ENCODE measurements around the gene TMEM256. TPM values are rescaled to one million over a fixed set of nuclear protein-coding genes. Genes with fewer than 3 reads are reported as not detected.

Gene TMEM256
- total RNA-seq, 2 experiments from 2014 or later: 55.8 to 60.6 TPM

DNA sequence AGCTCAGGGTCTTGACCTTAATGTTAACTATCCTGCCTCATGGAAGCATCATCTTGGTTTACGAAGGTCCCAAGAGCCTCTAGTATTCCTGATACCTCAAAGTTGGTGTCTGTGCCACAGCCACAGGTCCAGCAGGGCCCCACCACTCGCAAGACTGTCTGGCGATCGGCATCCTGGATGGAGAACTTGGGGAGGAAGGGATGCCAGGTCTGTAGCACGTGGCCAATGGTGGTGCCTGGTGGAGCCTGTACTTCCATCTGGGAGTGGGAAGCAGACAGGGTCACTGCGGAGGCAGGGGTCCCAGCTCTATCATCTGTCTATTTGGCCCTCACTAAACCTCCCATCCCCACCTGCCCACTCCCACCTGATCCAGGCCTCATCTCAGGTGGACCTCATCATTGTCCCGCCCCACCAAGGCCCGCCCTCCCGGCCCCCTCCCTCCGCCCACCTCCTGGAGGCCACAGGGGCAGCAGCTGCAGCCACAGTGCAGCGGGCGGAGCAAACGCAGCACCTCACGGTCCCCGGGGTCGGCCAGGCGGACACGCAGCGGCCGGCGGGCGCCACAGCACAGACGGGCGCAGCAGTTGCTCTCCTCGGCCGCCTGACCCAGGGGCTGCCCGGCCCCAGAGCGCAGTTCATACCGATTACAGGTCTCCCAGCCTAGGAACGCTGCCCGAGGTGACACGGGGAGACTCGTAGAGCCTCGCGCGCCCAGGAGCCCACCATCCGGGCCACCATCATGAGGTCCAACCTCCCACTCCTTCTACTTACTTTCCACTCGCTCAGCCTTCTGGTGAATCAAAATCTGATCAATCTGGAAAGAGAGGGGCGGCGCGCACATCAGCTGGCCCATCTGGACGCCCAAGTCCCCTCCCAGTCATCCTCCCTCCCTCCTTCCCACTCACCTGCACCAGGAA lies 10.9 kb downstream of the TMEM256 start:
- H3K27ac Mint-ChIP-seq: peak overlapping the region; percentile 63
- intact Hi-C loops (cut with micrococcal nuclease): no loop called here
- no peak for ATAC-seq
- peaks cover 32% of the 10 kb centered on the region for H3K36me3 Mint-ChIP-seq (ENCODE audit: low read depth)
- TF ChIP-seq, protein P1, sequence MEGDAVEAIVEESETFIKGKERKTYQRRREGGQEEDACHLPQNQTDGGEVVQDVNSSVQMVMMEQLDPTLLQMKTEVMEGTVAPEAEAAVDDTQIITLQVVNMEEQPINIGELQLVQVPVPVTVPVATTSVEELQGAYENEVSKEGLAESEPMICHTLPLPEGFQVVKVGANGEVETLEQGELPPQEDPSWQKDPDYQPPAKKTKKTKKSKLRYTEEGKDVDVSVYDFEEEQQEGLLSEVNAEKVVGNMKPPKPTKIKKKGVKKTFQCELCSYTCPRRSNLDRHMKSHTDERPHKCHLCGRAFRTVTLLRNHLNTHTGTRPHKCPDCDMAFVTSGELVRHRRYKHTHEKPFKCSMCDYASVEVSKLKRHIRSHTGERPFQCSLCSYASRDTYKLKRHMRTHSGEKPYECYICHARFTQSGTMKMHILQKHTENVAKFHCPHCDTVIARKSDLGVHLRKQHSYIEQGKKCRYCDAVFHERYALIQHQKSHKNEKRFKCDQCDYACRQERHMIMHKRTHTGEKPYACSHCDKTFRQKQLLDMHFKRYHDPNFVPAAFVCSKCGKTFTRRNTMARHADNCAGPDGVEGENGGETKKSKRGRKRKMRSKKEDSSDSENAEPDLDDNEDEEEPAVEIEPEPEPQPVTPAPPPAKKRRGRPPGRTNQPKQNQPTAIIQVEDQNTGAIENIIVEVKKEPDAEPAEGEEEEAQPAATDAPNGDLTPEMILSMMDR (IDR thresholded peaks at IDR 0.05): no peak
- POLR2A ChIA-PET: interaction anchor here (0.9 to 2.5 kb wide), 3 partner anchors 8 to 91 kb away, joined by 3 to 11 read pairs (median 4); partner anchors contain the start of genes POLR2A and TMEM256
- H3K4me3 Mint-ChIP-seq: peak overlapping the region; percentile 97
- H3K4me1 Mint-ChIP-seq (ENCODE audit: low read depth): peaks cover 27% of the 10 kb centered on the region
- no peaks in the 10 kb centered on the region for H3K9me3 Mint-ChIP-seq
- no peak for DNase-seq
- H3K27me3 Mint-ChIP-seq: no peaks in the 10 kb centered on the region
- CTCF ChIA-PET: interaction anchor here (1.2 to 2.4 kb wide), 4 partner anchors 9 to 168 kb away, joined by 3 to 9 read pairs (median 6); partner anchors contain the start of gene SENP3

- H3K36me3 Mint-ChIP-seq (ENCODE audit: low read depth): peaks cover 32% of the 10 kb centered on the region
- no peak overlapping the region for H3K4me3 Mint-ChIP-seq
- CTCF ChIA-PET: no interaction called here
- no peaks in the 10 kb centered on the region for H3K27me3 Mint-ChIP-seq
- no peaks in the 10 kb centered on the region for H3K9me3 Mint-ChIP-seq
- ATAC-seq (no peak), DNase-seq (no peak)
- peak overlapping the region; percentile 10 for H3K27ac Mint-ChIP-seq
- peaks cover 27% of the 10 kb centered on the region for H3K4me1 Mint-ChIP-seq (ENCODE audit: low read depth)
- intact Hi-C loops (cut with micrococcal nuclease): no loop called here
- POLR2A ChIA-PET: interaction anchor here (1.2 kb wide), 2 partner anchors 12 to 37 kb away, joined by 3 read pairs; partner anchors contain the start of gene TMEM256
- TF ChIP-seq, protein P1 (IDR thresholded peaks at IDR 0.05): no peak
These were observed 12.6 kb downstream of the TMEM256 start for GRCh38 chr17:7391307-7391706.

GRCh38 chr17:7389924-7390910 lies 13.7 kb downstream of the TMEM256 start:
- DNase-seq: no peak
- ChIA-PET CTCF (interaction anchor here (1.4 to 2.2 kb wide), 3 partner anchors 35 to 170 kb away, joined by 5 to 10 read pairs (median 5); partner anchors contain the start of gene TMEM95), POLR2A (interaction anchor here (1.1 to 1.5 kb wide), 4 partner anchors 10 to 96 kb away, joined by 3 to 6 read pairs (median 3); partner anchors contain the start of genes TMEM256 and TNK1)
- H3K27ac Mint-ChIP-seq: no peak overlapping the region
- TF ChIP-seq, protein P1 (IDR thresholded peaks at IDR 0.05): no peak
- H3K4me3 Mint-ChIP-seq: no peak overlapping the region
- no peak for ATAC-seq
- intact Hi-C loops (cut with micrococcal nuclease): no loop called here
- no peaks in the 10 kb centered on the region for H3K27me3 Mint-ChIP-seq
- no peaks in the 10 kb centered on the region for H3K9me3 Mint-ChIP-seq
- H3K4me1 Mint-ChIP-seq (ENCODE audit: low read depth): peaks cover 27% of the 10 kb centered on the region
- peaks cover 32% of the 10 kb centered on the region for H3K36me3 Mint-ChIP-seq (ENCODE audit: low read depth)

DNA sequence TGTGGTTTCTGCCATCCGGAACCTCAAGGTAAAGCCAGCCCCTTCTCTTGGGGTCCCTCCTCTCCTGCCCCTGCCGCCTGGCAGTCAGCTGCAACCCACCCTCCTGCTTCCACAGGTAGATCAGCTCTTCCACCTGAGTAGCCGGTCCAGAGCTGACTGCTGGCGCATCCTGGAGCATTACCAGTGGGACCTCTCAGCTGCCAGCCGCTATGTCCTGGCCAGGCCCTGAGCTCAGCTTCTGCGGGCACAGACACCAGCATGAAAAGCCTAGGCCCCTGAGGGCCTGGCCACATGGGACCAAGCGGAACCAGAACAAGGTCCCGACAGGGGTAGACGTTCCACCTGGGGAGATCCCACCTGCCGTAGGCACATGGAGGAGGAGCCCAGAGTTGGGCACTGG lies 15.0 kb downstream of the TMEM256 start:
- DNase-seq: no peak
- H3K9me3 Mint-ChIP-seq: no peaks in the 10 kb centered on the region
- ChIA-PET POLR2A (interaction anchor here (1.1 to 1.5 kb wide), 2 partner anchors 9 to 97 kb away, joined by 3 to 6 read pairs; partner anchors contain the start of gene TNK1), CTCF (interaction anchor here (1.1 to 2.2 kb wide), 4 partner anchors 9 to 244 kb away, joined by 3 to 10 read pairs (median 4); partner anchors contain the start of gene TMEM95)
- peaks cover 28% of the 10 kb centered on the region for H3K36me3 Mint-ChIP-seq (ENCODE audit: low read depth)
- no peaks in the 10 kb centered on the region for H3K27me3 Mint-ChIP-seq
- H3K4me1 Mint-ChIP-seq (ENCODE audit: low read depth): peaks cover 27% of the 10 kb centered on the region
- no peak for ATAC-seq
- no peak overlapping the region for H3K27ac Mint-ChIP-seq
- intact Hi-C loops (cut with micrococcal nuclease): no loop called here
- TF ChIP-seq, protein P1 (IDR thresholded peaks at IDR 0.05): no peak
- no peak overlapping the region for H3K4me3 Mint-ChIP-seq
